ENCODE data around the gene GABRG1. TPM values are rescaled to one million over a fixed set of nuclear protein-coding genes. Genes with fewer than 3 reads are reported as not detected.
A peak's percentile ranks its signal among the peaks of the same experiment; 100 is the strongest.

The GABRG1 gene
- polyA plus RNA-seq (ENCODE audit: insufficient read length in 4 of 4) = under 1 TPM; 0.01 to 0.42 (median 0.16) TPM

GRCh38 chr4:46123913-46124755, at the start of gene GABRG1:
Gene GABRG1 (minus strand): TSS chr4:46124054. CDS start chr4:46123913, 141 bp downstream.
- DNase-seq (ENCODE audit: low read depth in 4 of 4, low spot score in 3 of 4) = no peak

DNA sequence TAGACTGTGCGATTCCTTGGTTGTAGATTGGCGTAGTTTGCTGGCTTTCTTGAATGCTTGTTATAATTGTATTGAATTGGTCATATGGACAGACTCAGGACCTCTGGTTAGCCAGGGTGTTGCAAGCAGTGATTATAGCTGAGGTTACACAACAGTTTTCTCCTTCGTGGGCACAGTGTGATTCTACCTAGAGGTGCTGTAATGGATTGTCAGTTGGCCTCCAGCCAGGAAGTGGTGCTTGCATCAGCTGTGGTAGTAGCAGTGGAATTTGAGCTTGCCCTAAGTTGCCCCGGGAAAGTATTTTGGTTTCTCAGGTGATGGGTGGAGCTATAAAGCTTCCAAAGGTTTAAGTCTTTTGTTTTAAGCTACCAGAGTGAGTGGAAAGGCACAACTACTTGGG, 23.1 kb upstream of the GABRG1 start:
- DNase-seq (ENCODE audit: low read depth in 4 of 4, low spot score in 3 of 4) = no peak

DNA sequence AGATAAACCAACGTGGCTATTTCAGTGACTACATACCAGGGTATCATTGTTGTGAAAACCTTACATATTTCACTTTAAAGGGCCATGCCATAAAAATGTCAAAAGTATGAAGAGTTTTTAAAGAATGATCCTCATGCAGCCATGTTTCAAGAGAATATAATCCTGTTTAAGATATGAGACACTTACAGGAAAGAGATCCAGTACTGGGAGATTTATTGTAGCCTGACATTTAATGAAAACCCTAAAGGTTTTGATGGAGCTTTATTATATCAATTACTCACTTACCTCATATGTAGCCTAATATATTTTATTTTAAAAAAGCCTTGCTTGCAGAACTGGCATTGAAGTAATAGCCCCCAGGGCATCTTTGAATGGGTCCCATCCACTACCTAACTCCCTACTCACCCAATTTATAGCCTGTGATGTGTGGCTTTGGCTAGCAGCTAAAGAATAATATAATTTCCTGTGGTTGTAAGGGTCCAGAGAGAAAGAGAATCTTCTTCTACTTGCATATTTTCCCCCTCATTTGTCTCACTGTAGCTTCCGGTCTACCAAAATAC, 7.7 kb upstream of the GABRG1 start:
- DNase-seq (ENCODE audit: low read depth in 4 of 4, low spot score in 3 of 4) = no peak

DNA sequence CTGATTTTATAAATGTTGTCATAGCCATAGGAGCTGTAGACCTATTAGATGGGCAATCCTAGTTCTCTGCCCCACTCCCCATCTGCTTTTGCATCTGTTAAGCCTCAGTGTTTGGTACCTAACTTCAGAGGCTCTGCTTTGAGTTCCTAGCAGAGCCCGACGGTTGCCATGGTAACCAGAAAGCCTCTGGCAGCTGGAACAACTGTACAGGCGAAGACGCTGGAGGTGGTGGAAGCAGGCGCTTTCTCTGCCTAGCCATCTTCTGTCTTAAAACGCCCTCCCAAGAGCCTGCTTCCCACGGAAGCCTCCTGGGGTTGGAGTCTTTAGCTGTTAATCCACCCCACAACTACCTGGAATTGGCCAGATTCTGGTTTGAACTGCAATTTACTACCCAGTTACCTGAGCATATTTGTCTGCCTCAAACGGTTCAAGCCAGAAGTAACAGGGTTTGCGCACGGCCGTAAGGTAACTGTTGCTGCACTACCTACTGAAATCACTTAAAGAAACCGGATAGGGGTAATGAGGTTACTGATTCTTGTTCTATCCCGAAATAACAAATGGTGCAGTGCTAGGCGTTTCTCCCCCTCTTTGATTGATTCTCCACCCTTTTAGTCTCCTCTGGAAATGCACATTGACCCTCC, 1.0 kb upstream of the GABRG1 start:
- DNase-seq (ENCODE audit: low read depth in 4 of 4, low spot score in 3 of 4) = peak; percentile 5 to 27 (median 17)

GRCh38 chr4:46081674-46082073, 42.2 kb downstream of the GABRG1 start:
- DNase-seq (ENCODE audit: low read depth in 4 of 4, low spot score in 3 of 4) = no peak

GRCh38 chr4:46081248-46081647, 42.6 kb downstream of the GABRG1 start:
- no peak for DNase-seq (ENCODE audit: low read depth in 4 of 4, low spot score in 3 of 4)

GRCh38 chr4:46073778-46074177, 50.1 kb downstream of the GABRG1 start:
- no peak for DNase-seq (ENCODE audit: low read depth in 4 of 4, low spot score in 3 of 4)

DNA sequence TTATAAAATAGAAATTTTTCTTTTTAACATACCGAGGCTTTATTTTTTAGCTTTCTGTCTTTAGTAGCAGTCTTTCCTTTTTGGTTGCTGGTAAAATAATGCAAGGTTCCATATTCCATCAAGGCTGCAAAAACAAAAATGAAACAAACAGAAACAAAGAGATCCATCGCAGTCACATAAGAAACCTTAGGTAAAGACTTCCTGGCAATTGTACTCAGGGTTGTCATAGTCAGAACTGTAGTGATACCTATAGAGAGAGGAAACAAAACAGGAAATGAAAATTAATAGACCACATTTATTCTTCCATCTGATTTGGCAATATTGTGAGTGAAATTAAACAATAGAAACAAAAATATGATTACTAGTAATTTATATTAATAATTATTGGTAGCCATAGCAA, 72.5 kb downstream of the GABRG1 start:
- DNase-seq (ENCODE audit: low read depth in 4 of 4, low spot score in 3 of 4) = no peak

GRCh38 chr4:46032056-46032455, 91.8 kb downstream of the GABRG1 start:
- no peak for DNase-seq (ENCODE audit: low read depth in 4 of 4, low spot score in 3 of 4)

DNA sequence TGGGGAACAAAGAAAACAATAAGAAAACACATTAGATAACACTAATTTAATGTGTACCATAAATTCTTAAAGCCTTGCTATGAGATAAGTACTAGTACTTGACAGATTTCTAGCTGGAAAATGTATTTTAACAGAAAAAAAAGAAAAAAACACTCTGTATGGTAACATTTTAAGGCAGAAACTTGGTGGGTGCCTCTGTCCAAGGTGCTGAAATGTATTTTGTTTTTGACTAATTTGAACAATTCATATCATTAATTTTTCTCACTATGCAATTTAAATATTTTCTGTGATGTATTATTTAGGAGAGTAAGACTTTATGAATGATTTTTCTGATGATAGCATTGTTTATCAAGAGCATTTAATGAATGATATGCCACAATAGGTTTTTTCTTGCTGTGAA, 107.5 kb downstream of the GABRG1 start:
- peak in 1 of 4 donors; percentile 0 for DNase-seq (ENCODE audit: low read depth in 4 of 4, low spot score in 3 of 4)

DNA sequence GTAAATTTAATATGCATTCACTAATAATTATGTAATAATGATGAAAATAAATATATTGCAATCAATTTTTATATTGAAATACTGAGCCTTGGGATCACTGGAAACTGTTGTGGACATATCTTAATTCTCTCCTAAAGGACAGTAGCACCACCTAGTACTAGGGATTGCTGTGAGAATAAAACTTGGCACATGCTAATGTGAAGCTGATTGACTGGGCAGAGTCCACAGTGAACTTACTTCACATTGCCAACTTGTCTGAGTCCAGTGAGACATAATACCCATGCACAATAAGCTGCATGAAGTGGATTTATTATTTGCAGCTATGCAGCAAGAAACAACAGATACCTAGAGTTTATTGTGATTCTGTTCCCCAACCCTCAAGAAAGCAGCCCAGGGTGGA, 131.1 kb downstream of the GABRG1 start:
- DNase-seq (ENCODE audit: low read depth in 4 of 4, low spot score in 3 of 4) = no peak

DNA sequence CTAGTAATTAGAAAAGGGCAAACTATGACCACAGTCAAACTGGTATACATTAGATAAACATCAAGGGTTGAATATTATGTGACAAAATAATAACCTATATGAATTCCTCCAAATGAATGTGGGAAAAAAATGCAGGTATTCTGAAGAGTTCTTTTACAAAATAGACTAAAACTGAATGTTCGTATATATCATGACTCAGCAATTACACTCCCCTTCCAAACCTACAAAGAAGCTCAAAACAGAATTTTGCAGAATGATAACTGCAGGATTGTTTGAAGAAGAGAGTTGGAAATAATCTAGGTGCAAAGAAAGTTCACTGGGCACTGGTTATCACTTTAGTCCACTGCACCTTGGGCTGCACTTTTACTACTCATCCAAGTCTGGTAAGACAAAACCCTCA, 134.1 kb downstream of the GABRG1 start:
- DNase-seq (ENCODE audit: low read depth in 4 of 4, low spot score in 3 of 4) = no peak

DNA sequence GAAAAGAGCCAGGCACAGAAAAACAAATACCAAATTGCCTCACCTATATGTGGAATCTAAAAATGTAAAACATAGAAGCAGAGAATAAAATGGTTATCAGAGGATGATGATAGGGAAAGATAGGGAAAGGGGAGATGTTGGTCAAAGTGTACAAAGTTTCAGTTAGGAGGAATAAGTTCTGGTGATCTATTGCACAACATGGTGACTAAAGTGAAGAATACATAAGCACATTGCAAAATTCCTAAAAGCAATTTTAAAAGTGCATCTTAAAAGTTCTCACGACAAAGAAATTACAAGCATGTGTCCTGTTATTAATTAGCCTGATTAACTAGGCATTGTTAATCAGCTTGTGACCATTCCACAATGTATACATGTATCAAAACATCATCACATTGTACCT, 136.0 kb downstream of the GABRG1 start:
- no peak for DNase-seq (ENCODE audit: low read depth in 4 of 4, low spot score in 3 of 4)
